ENCODE data around the gene CSTB.
"Not testable (repeated sequence)": the region's sequence is repeated elsewhere in the genome, so short reads cannot be mapped to it uniquely, and the experiment has no call there.

The CSTB gene, protein sequence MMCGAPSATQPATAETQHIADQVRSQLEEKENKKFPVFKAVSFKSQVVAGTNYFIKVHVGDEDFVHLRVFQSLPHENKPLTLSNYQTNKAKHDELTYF

DNA sequence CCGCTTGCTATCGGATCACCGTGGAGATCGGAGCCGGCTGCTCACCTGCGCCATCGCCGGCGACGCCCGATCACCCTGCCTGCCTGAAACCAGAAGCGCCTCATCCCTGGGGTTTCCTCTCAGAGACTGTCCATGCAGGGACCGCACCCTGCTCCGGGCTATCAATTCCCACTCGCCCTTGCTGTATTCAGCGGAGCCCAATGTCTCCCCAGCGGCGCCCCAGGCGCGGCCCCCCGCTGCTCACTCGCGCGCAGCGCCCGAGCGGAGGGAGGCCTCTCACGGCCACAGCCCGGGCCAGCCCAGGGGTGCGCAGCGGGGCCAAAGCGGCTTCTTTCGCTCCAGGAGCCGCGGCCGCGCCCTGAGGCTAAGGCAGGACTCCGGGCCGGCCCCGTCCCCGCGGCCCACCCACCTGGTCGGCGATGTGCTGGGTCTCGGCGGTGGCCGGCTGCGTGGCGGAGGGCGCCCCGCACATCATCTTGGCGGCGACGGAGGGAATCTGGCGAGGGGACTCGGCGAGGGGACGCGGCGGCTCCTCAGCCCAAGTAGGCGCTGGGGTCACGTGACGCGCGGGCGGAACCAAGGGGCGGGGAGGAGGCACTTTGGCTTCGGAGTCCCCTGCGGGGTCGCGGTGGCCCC, at the start of gene CSTB:
CSTB (minus strand) TSS at position 514 of the 636 bp plus-strand sequence; CDS start at position 475, 39 bp downstream.
- H3K4me1 ChIP-seq (ENCODE audit: control insufficient read depth, insufficient read depth, low read length), result peaks cover 2% of the 10 kb centered on the region
- no peaks in the 10 kb centered on the region for H3K9me3 ChIP-seq (ENCODE audit: control insufficient read depth, insufficient read depth, low read length)
- H3K36me3 ChIP-seq (ENCODE audit: control insufficient read depth, insufficient read depth, low read length), result peaks cover 13% of the 10 kb centered on the region
- H3K27me3 ChIP-seq (ENCODE audit: control insufficient read depth, insufficient read depth, low read length), result no peaks in the 10 kb centered on the region
- peak within 1 kb of the TSS; percentile 78 for H3K4me3 ChIP-seq (ENCODE audit: low read depth, low read length)
- peak within 1 kb of the TSS; percentile 79 for H3K9ac ChIP-seq (ENCODE audit: low read depth, low read length)

DNA sequence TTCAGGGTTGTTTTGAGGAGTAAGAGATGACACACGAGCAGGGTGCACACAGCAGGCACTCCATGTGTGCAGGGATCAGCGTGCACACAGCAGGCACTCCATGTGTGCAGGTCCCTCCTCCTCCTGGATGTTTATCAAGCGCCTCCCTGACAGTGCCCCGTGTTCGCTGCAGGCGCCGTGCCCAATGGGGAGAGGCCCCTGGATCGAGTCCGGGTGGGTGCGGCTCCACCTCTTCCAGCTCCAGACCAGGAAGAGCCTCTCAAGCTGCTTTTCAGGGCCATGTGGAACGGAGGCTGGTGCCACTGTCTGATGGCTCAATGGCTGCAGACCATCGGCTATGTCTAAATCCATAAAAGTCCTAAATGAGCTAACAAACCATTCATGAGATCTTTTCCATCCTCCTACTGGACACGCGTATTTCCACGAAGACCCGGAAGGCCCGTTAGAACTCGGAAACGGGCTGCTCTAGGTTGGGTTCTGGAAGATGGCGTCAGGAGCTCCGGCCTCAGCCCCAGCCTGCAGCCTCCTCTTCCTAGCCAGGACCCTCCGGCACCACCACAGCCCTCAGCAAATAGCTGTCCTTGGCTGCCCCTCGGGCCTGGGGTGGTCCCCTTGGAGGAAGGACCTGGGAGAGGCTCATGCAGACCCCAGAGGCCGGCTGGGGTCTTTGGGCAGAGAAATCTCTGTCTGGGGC, 49.3 kb upstream of the CSTB start:
- Histone ChIP-seq H3K4me1 (ENCODE audit: control insufficient read depth, insufficient read depth, low read length) (no peaks in the 10 kb centered on the region), H3K9me3 (ENCODE audit: control insufficient read depth, insufficient read depth, low read length) (no peaks in the 10 kb centered on the region), H3K36me3 (ENCODE audit: control insufficient read depth, insufficient read depth, low read length) (no peaks in the 10 kb centered on the region), H3K27me3 (ENCODE audit: control insufficient read depth, insufficient read depth, low read length) (no peaks in the 10 kb centered on the region), H3K4me3 (ENCODE audit: low read depth, low read length) (no peak overlapping the region), H3K9ac (ENCODE audit: low read depth, low read length) (no peak overlapping the region)

GRCh38 chr21:43824333-43825241, 48.5 kb upstream of the CSTB start:
- Histone ChIP-seq H3K27me3 (ENCODE audit: control insufficient read depth, insufficient read depth, low read length) (no peaks in the 10 kb centered on the region), H3K4me3 (ENCODE audit: low read depth, low read length) (no peak overlapping the region), H3K4me1 (ENCODE audit: control insufficient read depth, insufficient read depth, low read length) (no peaks in the 10 kb centered on the region), H3K36me3 (ENCODE audit: control insufficient read depth, insufficient read depth, low read length) (no peaks in the 10 kb centered on the region), H3K9ac (ENCODE audit: low read depth, low read length) (no peak overlapping the region), H3K9me3 (ENCODE audit: control insufficient read depth, insufficient read depth, low read length) (no peaks in the 10 kb centered on the region)

GRCh38 chr21:43822741-43823140, 46.6 kb upstream of the CSTB start:
- H3K9ac ChIP-seq (ENCODE audit: low read depth, low read length); H3K4me1 ChIP-seq (ENCODE audit: control insufficient read depth, insufficient read depth, low read length); H3K9me3 ChIP-seq (ENCODE audit: control insufficient read depth, insufficient read depth, low read length); H3K36me3 ChIP-seq (ENCODE audit: control insufficient read depth, insufficient read depth, low read length); H3K4me3 ChIP-seq (ENCODE audit: low read depth, low read length); H3K27me3 ChIP-seq (ENCODE audit: control insufficient read depth, insufficient read depth, low read length): not testable (repeated sequence)

DNA sequence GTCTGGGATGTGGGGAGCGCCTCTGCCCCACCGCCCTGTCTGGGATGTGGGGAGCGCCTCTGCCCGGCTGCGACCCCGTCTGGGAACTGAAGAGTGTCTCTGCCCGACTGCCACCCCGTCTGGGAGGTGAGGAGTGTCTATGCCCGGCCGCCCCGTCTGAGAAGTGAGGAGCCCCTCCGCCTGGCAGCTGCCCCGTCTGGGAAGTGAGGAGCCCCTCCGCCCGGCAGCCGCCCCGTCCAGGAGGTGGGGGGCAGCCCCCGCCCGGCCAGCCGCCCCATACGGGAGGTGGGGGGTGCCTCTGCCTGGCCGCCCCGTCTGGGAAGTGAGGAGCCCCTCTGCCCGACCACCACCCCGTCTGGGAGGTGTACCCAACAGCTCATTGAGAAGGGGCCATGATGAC, 46.1 kb upstream of the CSTB start:
- H3K9me3 ChIP-seq (ENCODE audit: control insufficient read depth, insufficient read depth, low read length); H3K4me1 ChIP-seq (ENCODE audit: control insufficient read depth, insufficient read depth, low read length); H3K4me3 ChIP-seq (ENCODE audit: low read depth, low read length); H3K9ac ChIP-seq (ENCODE audit: low read depth, low read length); H3K36me3 ChIP-seq (ENCODE audit: control insufficient read depth, insufficient read depth, low read length); H3K27me3 ChIP-seq (ENCODE audit: control insufficient read depth, insufficient read depth, low read length): not testable (repeated sequence)

GRCh38 chr21:43820466-43820865, 44.4 kb upstream of the CSTB start:
- Histone ChIP-seq H3K9me3 (ENCODE audit: control insufficient read depth, insufficient read depth, low read length) (no peaks in the 10 kb centered on the region), H3K4me3 (ENCODE audit: low read depth, low read length) (no peak overlapping the region), H3K36me3 (ENCODE audit: control insufficient read depth, insufficient read depth, low read length) (no peaks in the 10 kb centered on the region), H3K9ac (ENCODE audit: low read depth, low read length) (no peak overlapping the region), H3K4me1 (ENCODE audit: control insufficient read depth, insufficient read depth, low read length) (no peaks in the 10 kb centered on the region), H3K27me3 (ENCODE audit: control insufficient read depth, insufficient read depth, low read length) (no peaks in the 10 kb centered on the region)

GRCh38 chr21:43819511-43820405, 43.6 kb upstream of the CSTB start:
- no peak overlapping the region for H3K9ac ChIP-seq (ENCODE audit: low read depth, low read length)
- H3K36me3 ChIP-seq (ENCODE audit: control insufficient read depth, insufficient read depth, low read length), result no peaks in the 10 kb centered on the region
- H3K4me3 ChIP-seq (ENCODE audit: low read depth, low read length), result no peak overlapping the region
- H3K9me3 ChIP-seq (ENCODE audit: control insufficient read depth, insufficient read depth, low read length), result no peaks in the 10 kb centered on the region
- H3K27me3 ChIP-seq (ENCODE audit: control insufficient read depth, insufficient read depth, low read length), result no peaks in the 10 kb centered on the region
- no peaks in the 10 kb centered on the region for H3K4me1 ChIP-seq (ENCODE audit: control insufficient read depth, insufficient read depth, low read length)

GRCh38 chr21:43818685-43819084, 42.6 kb upstream of the CSTB start:
- Histone ChIP-seq H3K4me1 (ENCODE audit: control insufficient read depth, insufficient read depth, low read length) (peaks cover 5% of the 10 kb centered on the region), H3K9me3 (ENCODE audit: control insufficient read depth, insufficient read depth, low read length) (no peaks in the 10 kb centered on the region), H3K27me3 (ENCODE audit: control insufficient read depth, insufficient read depth, low read length) (no peaks in the 10 kb centered on the region), H3K36me3 (ENCODE audit: control insufficient read depth, insufficient read depth, low read length) (no peaks in the 10 kb centered on the region), H3K9ac (ENCODE audit: low read depth, low read length) (no peak overlapping the region), H3K4me3 (ENCODE audit: low read depth, low read length) (no peak overlapping the region)

DNA sequence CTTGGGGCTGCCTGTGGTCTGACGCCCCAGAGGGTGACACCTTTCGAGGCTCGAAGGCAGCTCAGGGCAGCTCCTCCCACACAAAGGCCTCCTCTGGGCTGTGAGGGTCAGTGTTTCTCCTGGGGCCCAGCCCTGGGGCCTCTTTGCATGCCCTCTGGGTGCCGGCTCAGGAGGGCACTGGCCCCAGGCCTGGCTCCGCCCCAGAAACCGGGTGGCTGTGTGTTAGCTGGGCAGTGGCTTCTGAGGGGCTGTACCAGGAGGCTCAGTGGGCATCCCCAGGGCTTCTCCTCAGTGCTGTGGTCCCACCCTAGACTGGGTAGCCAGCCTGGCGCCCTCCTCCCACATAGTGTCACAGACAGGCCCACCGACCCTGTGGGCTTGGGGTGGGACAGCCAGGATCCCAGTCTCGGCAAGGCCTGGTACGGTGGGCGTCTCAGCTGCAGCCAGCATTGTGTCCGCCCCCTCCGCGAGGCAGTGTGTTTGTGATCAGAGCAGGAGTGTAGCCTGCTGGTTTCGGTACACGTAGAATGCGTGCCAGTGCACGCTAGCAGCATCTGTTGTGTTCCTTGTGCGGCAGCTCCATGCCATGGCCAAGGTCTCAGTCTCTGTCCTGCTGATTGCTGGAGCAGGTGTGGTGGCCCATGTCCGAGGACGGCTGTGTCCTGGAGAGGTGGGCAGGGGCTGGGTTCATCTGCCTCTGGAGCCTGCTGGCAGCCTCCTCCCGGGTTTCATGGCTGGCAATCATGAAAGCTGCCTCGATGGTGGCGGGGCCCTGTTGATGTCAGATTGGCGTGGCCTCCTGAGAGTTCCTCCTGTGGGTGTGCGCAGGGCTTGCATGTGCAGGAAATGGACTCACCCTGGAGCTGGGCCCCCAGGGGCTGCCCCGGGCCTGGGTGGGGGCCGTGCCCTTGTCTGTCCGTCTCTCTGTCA, 41.3 kb upstream of the CSTB start:
- Histone ChIP-seq H3K9ac (ENCODE audit: low read depth, low read length) (no peak overlapping the region), H3K4me1 (ENCODE audit: control insufficient read depth, insufficient read depth, low read length) (peaks cover 5% of the 10 kb centered on the region), H3K4me3 (ENCODE audit: low read depth, low read length) (no peak overlapping the region), H3K36me3 (ENCODE audit: control insufficient read depth, insufficient read depth, low read length) (no peaks in the 10 kb centered on the region), H3K9me3 (ENCODE audit: control insufficient read depth, insufficient read depth, low read length) (no peaks in the 10 kb centered on the region), H3K27me3 (ENCODE audit: control insufficient read depth, insufficient read depth, low read length) (no peaks in the 10 kb centered on the region)

- Histone ChIP-seq H3K4me1 (ENCODE audit: control insufficient read depth, insufficient read depth, low read length) (peaks cover 5% of the 10 kb centered on the region), H3K4me3 (ENCODE audit: low read depth, low read length) (no peak overlapping the region), H3K9me3 (ENCODE audit: control insufficient read depth, insufficient read depth, low read length) (no peaks in the 10 kb centered on the region), H3K9ac (ENCODE audit: low read depth, low read length) (no peak overlapping the region), H3K27me3 (ENCODE audit: control insufficient read depth, insufficient read depth, low read length) (no peaks in the 10 kb centered on the region), H3K36me3 (ENCODE audit: control insufficient read depth, insufficient read depth, low read length) (no peaks in the 10 kb centered on the region)
These were observed 40.5 kb upstream of the CSTB start for GRCh38 chr21:43816611-43817071.
